ENCODE measurements around the gene LAYN. TPM values are rescaled to one million over a fixed set of nuclear protein-coding genes. Genes with fewer than 3 reads are reported as not detected.

LAYN gene
- total and polyA plus RNA-seq, 3 experiments from 2014 or later = 0.21 to 1.4 (median 0.85) TPM

DNA sequence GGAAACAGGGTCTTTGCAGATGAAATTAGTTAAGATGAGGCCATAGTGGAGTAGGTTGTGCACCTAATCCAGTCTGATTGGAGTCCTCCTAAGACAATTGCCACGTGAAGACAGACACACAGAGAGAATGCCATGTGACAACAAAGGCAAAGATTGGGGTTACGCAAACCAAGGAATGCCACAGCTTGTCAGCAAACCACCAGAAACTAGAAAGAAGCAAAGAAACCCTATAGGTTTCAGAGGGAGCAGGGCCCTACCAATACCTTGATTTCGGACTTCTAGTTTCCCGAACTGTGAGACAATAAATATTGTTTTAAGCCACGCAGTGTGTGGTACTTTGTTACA, 8.2 kb upstream of the LAYN start:
- Mint-ChIP-seq H3K36me3 (no peaks in the 10 kb centered on the region), H3K4me3 (no peak overlapping the region), H3K4me1 (peaks cover 0 to 12% (median 0%) of the 10 kb centered on the region in 3 donors), H3K27me3 (peaks cover 5 to 44% of the 10 kb centered on the region in 2 donors), H3K9me3 (no peaks in the 10 kb centered on the region), H3K27ac (no peak overlapping the region)
- no peaks in the 10 kb centered on the region for H3K4me1 ChIP-seq (ENCODE audit: insufficient read depth, low read length)
- POLR2A ChIA-PET = no interaction called here
- H3K9me3 ChIP-seq (ENCODE audit: low read length) = no peaks in the 10 kb centered on the region
- H3K4me3 ChIP-seq (ENCODE audit: low read length) = no peak overlapping the region
- no peaks in the 10 kb centered on the region for H3K36me3 ChIP-seq (ENCODE audit: insufficient read depth, low read length)
- no peaks in the 10 kb centered on the region for H3K27me3 ChIP-seq (ENCODE audit: insufficient read depth, low read length, poor library complexity, severe bottlenecking)
- no peak for DNase-seq
- CTCF ChIA-PET = interaction anchor here (1.6 kb wide), 1 partner anchor 10 kb away, joined by 5 read pairs; no protein-coding TSS in a partner anchor
- H3K27ac ChIP-seq (ENCODE audit: low read depth, low read length) = no peak overlapping the region

DNA sequence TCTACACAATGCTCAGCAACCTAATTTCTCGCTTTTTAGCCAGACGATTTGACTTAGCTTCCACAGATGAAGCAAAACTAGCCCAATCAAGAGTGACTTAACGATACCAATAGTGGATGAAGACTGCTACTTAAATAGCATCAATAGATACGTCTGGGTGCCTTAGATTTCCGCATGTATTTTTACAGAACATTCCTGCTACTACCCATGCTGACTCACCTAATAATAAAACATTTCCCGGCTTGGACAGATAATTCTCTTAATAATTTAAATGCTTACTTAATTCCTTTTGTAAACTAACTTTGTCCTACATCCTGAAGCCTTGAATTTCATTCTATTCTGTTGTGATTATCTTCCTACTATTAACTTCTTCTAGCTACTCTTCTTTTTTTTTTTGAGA, 5.2 kb upstream of the LAYN start:
- Mint-ChIP-seq H3K9me3 (peaks cover 0 to 2% (median 0%) of the 10 kb centered on the region in 5 donors), H3K36me3 (no peaks in the 10 kb centered on the region), H3K4me1 (peaks cover 0 to 16% (median 8%) of the 10 kb centered on the region in 3 donors), H3K4me3 (no peak overlapping the region), H3K27ac (no peak overlapping the region), H3K27me3 (peaks cover 28 to 73% of the 10 kb centered on the region in 2 donors)
- no peak overlapping the region for H3K4me3 ChIP-seq (ENCODE audit: low read length)
- CTCF ChIA-PET = no interaction called here
- peaks cover 9% of the 10 kb centered on the region for H3K27me3 ChIP-seq (ENCODE audit: insufficient read depth, low read length, poor library complexity, severe bottlenecking)
- H3K36me3 ChIP-seq (ENCODE audit: insufficient read depth, low read length) = no peaks in the 10 kb centered on the region
- peaks cover 7% of the 10 kb centered on the region for H3K4me1 ChIP-seq (ENCODE audit: insufficient read depth, low read length)
- POLR2A ChIA-PET = no interaction called here
- no peaks in the 10 kb centered on the region for H3K9me3 ChIP-seq (ENCODE audit: low read length)
- no peak for DNase-seq
- no peak overlapping the region for H3K27ac ChIP-seq (ENCODE audit: low read depth, low read length)

DNA sequence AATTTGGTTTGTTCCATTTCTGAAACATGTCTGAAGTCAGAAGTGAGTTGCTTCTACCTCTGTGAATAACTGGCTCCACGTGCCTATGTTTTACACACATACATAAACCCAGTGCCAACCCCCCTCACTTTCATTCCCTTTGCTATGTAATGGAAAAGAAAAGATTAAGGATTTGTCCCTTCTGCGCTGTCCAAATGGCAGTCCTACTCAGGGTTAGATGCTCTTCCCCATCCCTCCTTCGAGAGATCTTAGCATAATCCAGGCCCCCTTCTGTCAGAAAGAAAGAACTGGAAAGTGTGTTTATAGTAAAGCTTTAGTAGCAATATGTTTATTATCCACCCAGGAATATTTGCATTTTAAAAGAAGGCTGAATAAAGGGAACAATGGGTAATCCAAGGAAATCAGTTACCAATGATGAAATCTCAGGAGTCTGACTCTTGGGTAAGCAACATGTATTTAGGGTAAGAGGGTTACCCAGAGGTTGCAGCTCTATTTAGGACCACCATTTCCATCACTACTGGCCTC, 3.1 kb upstream of the LAYN start:
- Mint-ChIP-seq H3K4me3 (no peak overlapping the region), H3K27me3 (peaks cover 35 to 81% of the 10 kb centered on the region in 2 donors), H3K36me3 (no peaks in the 10 kb centered on the region), H3K4me1 (peaks cover 10 to 29% (median 16%) of the 10 kb centered on the region in 3 donors), H3K27ac (no peak overlapping the region), H3K9me3 (peaks cover 0 to 2% (median 0%) of the 10 kb centered on the region in 5 donors)
- no peaks in the 10 kb centered on the region for H3K36me3 ChIP-seq (ENCODE audit: insufficient read depth, low read length)
- H3K27me3 ChIP-seq (ENCODE audit: insufficient read depth, low read length, poor library complexity, severe bottlenecking) = peaks cover 23% of the 10 kb centered on the region
- ChIA-PET CTCF (no interaction called here), POLR2A (no interaction called here)
- H3K4me1 ChIP-seq (ENCODE audit: insufficient read depth, low read length) = peaks cover 22% of the 10 kb centered on the region
- H3K4me3 ChIP-seq (ENCODE audit: low read length) = no peak overlapping the region
- no peaks in the 10 kb centered on the region for H3K9me3 ChIP-seq (ENCODE audit: low read length)
- H3K27ac ChIP-seq (ENCODE audit: low read depth, low read length) = no peak overlapping the region
- no peak for DNase-seq

DNA sequence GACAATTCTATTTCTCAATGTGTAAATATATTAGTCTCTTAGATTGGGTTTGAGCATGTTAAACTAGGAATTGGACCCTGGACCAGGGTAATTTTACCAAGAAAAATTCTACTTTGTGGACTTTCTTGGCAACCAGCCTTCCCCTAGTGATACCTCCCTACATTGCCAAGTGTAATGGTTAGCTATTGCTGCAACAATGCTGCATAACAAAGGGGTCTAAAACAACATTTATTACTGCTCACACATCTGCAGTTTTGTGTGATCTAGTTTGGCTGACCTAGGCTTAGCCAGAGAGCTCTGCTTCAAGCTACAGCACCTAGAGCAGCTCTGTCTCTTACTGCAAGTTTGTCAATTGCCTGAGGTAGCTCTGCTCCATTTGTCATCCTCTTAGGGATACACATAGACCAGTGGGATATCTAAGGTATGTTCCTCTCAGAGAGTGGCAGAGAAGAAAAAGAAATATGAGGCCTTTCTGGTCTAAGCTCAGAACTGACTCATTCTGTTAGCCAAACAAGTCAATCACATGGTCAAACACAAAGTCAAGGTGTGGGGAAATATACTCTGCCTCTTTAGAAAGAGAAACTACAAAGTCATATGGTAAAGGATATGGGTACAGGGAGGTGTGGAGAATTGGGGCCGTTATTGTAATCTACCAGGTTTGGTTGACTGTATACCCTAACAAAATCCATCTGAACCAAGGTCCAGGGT, 2.0 kb upstream of the LAYN start:
- peak overlapping the region in 1 of 8 donors; percentile 34 for H3K27ac Mint-ChIP-seq
- peaks cover 24% of the 10 kb centered on the region for H3K27me3 ChIP-seq (ENCODE audit: insufficient read depth, low read length, poor library complexity, severe bottlenecking)
- H3K27me3 Mint-ChIP-seq = peaks cover 40 to 91% of the 10 kb centered on the region in 2 donors
- no peak for DNase-seq
- H3K4me1 ChIP-seq (ENCODE audit: insufficient read depth, low read length) = peaks cover 26% of the 10 kb centered on the region
- CTCF ChIA-PET = no interaction called here
- no peak overlapping the region for H3K4me3 Mint-ChIP-seq
- POLR2A ChIA-PET = no interaction called here
- no peak overlapping the region for H3K27ac ChIP-seq (ENCODE audit: low read depth, low read length)
- no peaks in the 10 kb centered on the region for H3K36me3 ChIP-seq (ENCODE audit: insufficient read depth, low read length)
- no peaks in the 10 kb centered on the region for H3K9me3 ChIP-seq (ENCODE audit: low read length)
- H3K36me3 Mint-ChIP-seq = no peaks in the 10 kb centered on the region
- H3K9me3 Mint-ChIP-seq = peaks cover 0 to 2% (median 0%) of the 10 kb centered on the region in 5 donors
- H3K4me3 ChIP-seq (ENCODE audit: low read length) = no peak overlapping the region
- H3K4me1 Mint-ChIP-seq = peaks cover 14 to 37% (median 23%) of the 10 kb centered on the region in 3 donors

DNA sequence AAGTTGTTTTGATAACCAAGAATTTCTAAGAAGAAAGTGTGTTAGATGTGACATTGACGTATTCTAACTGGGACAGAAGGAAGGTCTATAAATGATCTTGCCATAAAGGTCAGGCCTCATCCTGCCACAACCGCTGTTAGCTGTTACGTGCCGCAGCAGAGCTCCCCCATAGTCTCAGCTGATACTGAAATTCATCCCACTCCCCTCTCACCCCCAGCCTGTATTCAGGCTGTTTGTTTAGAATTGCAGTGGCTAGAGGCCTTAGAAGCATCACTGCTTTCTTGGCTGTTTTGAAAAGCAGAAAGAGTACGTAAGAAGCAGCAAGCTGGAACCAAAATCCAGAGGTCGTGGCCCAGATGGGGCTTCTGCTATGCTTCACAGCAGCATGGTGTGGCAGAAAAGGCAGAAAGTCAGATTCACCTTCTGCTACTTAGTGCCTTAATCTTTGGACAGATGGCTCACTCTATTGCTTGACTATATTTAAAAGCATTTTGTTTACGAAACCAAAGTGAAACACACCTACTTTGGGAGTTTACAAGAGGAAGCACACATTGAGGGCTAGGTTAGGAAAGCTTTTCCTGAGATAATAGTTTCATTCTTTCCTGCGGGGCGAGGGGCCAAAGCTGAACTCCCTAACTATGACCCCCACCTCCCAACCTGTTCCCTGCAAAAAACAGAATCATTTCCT, 950 bp upstream of the LAYN start:
- peak in 1 of 5 donors; percentile 70 for DNase-seq
- H3K36me3 Mint-ChIP-seq = no peaks in the 10 kb centered on the region
- Histone ChIP-seq H3K27ac (ENCODE audit: low read depth, low read length) (no peak overlapping the region), H3K4me3 (ENCODE audit: low read length) (peak overlapping the region; percentile 34), H3K9me3 (ENCODE audit: low read length) (no peaks in the 10 kb centered on the region), H3K4me1 (ENCODE audit: insufficient read depth, low read length) (peaks cover 26% of the 10 kb centered on the region), H3K36me3 (ENCODE audit: insufficient read depth, low read length) (no peaks in the 10 kb centered on the region), H3K27me3 (ENCODE audit: insufficient read depth, low read length, poor library complexity, severe bottlenecking) (peaks cover 24% of the 10 kb centered on the region)
- ChIA-PET CTCF (no interaction called here), POLR2A (no interaction called here)
- peaks cover 0 to 2% (median 0%) of the 10 kb centered on the region in 5 donors for H3K9me3 Mint-ChIP-seq
- H3K4me1 Mint-ChIP-seq = peaks cover 14 to 37% (median 23%) of the 10 kb centered on the region in 3 donors
- peak overlapping the region; percentile 39 to 67 (median 55) for H3K4me3 Mint-ChIP-seq
- peak overlapping the region in 2 of 8 donors; percentile 36 for H3K27ac Mint-ChIP-seq
- H3K27me3 Mint-ChIP-seq = peaks cover 40 to 91% of the 10 kb centered on the region in 2 donors

DNA sequence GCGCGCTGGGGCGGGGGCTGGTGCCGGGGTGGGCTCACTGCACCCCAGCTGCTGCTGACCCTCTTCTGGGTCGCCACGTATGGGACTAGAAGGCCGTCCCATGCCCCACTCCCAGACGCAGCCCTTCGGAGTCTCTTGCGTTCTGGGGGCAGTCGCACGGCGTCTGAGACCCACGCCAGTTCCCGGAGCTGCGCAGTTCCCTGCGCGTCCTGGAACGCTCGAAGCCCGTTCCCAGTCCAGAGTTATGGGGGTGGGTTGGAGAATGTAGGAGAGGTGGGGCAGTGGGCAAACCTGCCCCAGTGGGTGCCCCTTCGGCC, 375 bp downstream of the LAYN start:
- POLR2A ChIA-PET = no interaction called here
- H3K36me3 ChIP-seq (ENCODE audit: insufficient read depth, low read length) = no peaks in the 10 kb centered on the region
- H3K27me3 ChIP-seq (ENCODE audit: insufficient read depth, low read length, poor library complexity, severe bottlenecking) = peaks cover 24% of the 10 kb centered on the region
- H3K9me3 Mint-ChIP-seq = peaks cover 0 to 2% (median 0%) of the 10 kb centered on the region in 5 donors
- H3K36me3 Mint-ChIP-seq = no peaks in the 10 kb centered on the region
- H3K27me3 Mint-ChIP-seq = peaks cover 38 to 86% of the 10 kb centered on the region in 2 donors
- peaks cover 26% of the 10 kb centered on the region for H3K4me1 ChIP-seq (ENCODE audit: insufficient read depth, low read length)
- peaks cover 14 to 37% (median 23%) of the 10 kb centered on the region in 3 donors for H3K4me1 Mint-ChIP-seq
- DNase-seq = peak in 1 of 5 donors; percentile 8
- CTCF ChIA-PET = interaction anchor here (1.3 kb wide), 1 partner anchor 90 kb away, joined by 3 read pairs; no protein-coding TSS in a partner anchor
- H3K27ac Mint-ChIP-seq = no peak overlapping the region
- H3K9me3 ChIP-seq (ENCODE audit: low read length) = no peaks in the 10 kb centered on the region
- no peak overlapping the region for H3K27ac ChIP-seq (ENCODE audit: low read depth, low read length)
- no peak overlapping the region for H3K4me3 ChIP-seq (ENCODE audit: low read length)
- H3K4me3 Mint-ChIP-seq = peak overlapping the region in 6 of 7 donors; percentile 9 to 80 (median 28)

DNA sequence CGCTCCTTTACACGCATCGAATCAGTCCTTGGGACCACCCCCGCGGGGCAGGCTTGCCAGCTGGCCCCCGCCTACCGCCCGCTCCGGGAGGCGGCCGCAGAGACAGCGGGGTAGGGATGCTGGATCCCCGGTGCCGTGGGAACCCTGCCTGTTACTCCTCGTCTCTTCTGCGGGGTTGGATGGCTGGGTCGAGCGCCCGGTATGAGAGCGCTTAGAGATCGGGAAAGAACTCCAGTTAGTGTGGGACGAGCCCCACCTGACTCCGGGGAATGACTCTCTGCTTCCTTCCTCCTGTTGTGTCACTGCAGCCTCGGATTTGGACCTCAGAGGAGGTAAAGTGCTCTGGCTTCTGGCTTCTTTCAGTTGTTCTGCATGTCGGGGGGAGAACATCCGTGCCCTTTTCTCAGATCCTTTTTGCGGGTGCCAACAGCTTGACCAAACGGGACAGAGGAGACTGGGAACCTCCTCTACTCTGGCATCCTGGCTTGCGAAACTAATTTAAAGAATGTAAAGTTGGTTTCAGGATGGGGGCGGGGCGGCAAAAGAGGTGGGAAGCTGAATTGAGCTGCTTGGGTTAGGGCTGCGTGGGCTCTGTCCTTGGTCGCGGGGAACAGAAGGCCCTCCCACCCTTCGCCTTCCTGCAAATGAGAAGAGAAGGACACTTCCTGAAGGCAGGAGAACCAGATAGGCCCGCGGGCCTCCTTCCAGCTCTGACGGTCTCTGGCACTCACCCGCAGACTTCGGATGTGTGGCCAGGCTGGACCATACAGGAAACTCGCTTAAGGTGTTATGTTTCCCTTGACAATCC, 938 bp downstream of the LAYN start:
- Mint-ChIP-seq H3K27me3 (peaks cover 41 to 85% of the 10 kb centered on the region in 2 donors), H3K4me1 (peaks cover 14 to 37% (median 23%) of the 10 kb centered on the region in 3 donors), H3K4me3 (peak overlapping the region; percentile 25 to 80 (median 72)), H3K36me3 (no peaks in the 10 kb centered on the region), H3K9me3 (peaks cover 0 to 2% (median 0%) of the 10 kb centered on the region in 5 donors), H3K27ac (peak overlapping the region in 1 of 8 donors; percentile 40)
- Histone ChIP-seq H3K27me3 (ENCODE audit: insufficient read depth, low read length, poor library complexity, severe bottlenecking) (peaks cover 24% of the 10 kb centered on the region), H3K9me3 (ENCODE audit: low read length) (no peaks in the 10 kb centered on the region), H3K27ac (ENCODE audit: low read depth, low read length) (no peak overlapping the region), H3K4me1 (ENCODE audit: insufficient read depth, low read length) (peaks cover 26% of the 10 kb centered on the region), H3K36me3 (ENCODE audit: insufficient read depth, low read length) (no peaks in the 10 kb centered on the region), H3K4me3 (ENCODE audit: low read length) (no peak overlapping the region)
- ChIA-PET POLR2A (no interaction called here), CTCF (interaction anchor here (1.3 kb wide), 1 partner anchor 91 kb away, joined by 3 read pairs; no protein-coding TSS in a partner anchor)
- DNase-seq = peak in 1 of 5 donors; percentile 10

All from CD8-positive, alpha-beta memory T cell (primary cell).